ENCODE measurements around the gene POLR2M.

POLR2M gene

DNA sequence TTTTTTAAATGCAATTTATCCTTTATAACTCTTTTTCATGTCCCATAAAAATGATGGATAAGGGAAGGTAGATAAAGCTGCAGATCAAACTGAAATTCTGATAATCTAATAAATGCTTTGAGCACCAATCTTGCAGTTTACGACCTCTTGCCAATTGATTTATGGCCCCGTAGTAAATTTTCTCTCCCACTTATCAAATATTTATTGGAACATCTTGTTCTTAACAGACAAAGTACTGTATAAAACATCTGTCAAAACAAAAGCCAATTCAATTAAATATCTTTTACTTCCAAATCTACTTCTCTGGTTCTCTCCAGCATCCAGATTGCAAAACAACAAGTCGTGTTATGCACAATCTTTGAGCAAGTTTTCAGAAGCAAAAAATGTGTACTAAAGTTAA, 34.6 kb downstream of the POLR2M start:
- DNase-seq = no peak

DNA sequence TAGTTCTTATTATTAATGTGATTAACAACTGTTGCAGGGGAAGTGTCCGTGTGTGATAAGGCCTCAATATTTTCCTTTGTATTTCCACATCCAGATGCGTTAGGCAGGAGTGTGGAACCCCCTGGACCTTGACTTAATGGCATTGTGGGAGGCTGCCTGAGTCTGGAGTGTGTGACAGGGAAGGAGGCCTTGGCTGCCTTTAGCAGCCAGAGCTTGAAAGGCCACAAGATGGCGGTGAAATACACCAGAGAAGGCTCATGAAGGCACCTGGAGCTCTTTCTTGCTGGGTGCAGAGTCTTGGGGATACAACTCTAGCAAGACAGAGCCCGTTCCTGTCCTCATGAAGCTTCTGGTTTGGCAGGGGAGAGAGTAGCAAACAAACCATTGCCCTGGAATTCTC, 36.9 kb downstream of the POLR2M start:
- no peak for DNase-seq

DNA sequence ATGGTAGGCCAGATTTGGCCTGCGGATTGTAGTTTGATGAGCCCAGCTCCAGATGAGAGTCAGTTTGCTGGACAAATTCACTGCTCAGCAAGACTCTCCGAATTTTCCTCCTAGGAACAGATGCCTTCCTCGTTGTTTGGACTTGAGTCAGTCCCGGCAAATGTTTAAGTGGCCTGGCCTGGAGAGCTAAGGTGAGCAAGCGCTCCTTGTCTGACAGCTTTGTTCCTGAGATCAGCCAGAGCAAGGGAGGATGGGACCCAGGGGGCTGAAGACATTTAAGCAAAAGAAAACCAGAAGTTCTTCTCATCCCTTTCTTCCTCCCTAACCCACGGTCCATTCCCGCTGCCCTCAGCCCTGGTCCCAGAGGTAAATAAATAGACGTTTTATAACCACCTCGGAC, 40.3 kb downstream of the POLR2M start:
- DNase-seq = no peak

DNA sequence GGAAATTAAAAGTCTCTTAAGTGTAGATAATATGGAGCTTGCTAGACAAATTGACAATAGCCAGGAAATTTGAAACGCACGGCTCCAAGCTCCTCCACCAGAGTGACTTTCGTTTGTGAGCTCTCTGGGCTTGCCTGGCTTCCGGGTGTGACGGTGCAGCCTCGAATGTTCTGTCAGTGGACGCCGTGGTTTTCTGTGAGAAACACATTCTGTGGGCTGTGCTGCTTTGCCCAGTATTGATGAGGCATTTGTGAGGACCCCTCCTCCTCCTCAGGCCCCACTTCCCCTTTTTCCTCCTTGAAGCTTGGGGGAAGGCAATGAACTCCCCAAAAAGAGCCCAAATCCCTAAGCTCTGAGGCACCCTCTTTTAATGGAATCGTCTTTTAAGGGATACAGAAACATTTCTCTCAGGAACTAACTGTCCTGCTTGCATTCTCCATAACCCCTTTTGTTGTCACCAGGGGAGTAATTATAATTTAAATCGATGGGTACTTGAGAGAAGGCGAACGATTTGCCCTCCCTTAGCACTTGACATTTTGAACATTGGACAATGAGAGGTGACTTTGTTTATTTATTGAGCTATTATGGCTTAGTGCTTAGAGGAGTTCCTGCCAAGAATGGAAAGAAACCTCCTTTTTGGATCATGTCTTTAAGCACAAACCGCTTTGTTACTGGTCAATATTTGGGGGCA, 40.8 kb downstream of the POLR2M start:
- DNase-seq = peak; percentile 32

DNA sequence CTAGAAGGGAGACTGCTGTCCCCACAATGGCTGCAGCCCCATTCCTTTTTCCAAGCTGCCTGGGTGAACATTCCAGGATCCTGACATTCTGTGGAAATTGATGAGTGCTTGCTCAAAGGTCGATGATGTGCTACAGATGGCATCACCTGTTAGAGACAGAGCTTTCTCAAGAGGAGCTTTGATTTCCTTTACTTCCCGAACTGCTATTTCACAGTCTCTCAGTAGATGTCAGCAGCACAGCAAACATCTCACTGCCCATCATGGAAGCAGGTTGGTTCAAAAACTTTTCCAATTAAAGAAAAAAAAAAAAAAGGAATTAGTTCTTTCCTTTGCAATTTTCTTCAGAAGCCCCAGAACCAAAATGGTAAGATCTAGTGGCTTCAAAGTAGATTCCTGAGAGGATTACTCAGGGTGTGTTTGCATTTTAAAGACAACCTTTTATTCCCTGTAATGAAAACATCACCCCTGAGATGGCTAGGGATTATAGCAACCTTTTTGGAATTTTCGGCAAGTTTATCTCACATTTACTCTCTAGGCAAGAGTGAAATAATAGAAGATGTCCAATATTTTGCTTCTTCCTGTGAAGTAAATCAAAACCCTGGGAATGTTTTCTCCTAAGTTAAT, 44.8 kb downstream of the POLR2M start:
- DNase-seq = no peak

GRCh38 chr15:57752436-57752835, 45.9 kb downstream of the POLR2M start:
- DNase-seq = no peak

GRCh38 chr15:57752840-57753239, 46.3 kb downstream of the POLR2M start:
- DNase-seq = no peak

GRCh38 chr15:57756466-57756865, 50.0 kb downstream of the POLR2M start:
- DNase-seq = no peak

DNA sequence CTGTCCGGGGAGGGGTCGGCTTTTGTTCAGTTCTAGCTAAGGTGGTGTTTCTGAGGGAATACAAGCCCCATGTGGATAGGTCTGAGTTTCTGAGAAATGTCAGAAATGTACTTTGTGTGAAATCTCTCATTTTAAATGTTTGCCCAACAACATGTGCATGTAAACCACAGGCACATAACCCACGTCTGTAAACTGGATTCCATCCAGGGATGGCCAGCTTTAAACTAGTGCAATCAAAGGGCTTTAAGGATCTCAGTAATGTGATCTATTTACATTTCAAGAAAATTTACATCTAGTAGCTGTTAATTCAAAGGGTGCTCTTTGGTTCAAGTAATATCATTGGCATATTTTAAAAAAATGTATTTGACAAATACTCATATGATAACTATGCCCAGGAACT, 52.0 kb downstream of the POLR2M start:
- peak; percentile 32 for DNase-seq

DNA sequence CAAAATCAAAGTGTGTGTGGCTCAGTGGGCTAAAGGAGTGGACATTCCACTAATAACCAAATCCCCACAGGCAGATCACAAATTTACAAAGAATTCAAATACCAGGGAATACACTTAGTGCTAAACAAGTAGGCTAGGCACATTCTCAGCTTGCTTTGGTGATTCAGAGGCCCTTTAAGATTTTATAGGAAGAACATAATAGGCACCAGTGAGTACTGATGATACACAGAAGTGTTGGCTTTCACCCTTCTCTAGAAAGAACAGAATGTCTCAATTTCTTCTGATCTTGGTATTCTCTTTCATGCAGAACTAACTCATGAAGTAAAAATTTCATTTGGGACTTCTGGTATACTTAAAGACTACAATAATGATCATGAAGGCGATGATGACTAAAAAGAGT, 55.0 kb downstream of the POLR2M start:
- no peak for DNase-seq

GRCh38 chr15:57762302-57762701, 55.8 kb downstream of the POLR2M start:
- DNase-seq = no peak

DNA sequence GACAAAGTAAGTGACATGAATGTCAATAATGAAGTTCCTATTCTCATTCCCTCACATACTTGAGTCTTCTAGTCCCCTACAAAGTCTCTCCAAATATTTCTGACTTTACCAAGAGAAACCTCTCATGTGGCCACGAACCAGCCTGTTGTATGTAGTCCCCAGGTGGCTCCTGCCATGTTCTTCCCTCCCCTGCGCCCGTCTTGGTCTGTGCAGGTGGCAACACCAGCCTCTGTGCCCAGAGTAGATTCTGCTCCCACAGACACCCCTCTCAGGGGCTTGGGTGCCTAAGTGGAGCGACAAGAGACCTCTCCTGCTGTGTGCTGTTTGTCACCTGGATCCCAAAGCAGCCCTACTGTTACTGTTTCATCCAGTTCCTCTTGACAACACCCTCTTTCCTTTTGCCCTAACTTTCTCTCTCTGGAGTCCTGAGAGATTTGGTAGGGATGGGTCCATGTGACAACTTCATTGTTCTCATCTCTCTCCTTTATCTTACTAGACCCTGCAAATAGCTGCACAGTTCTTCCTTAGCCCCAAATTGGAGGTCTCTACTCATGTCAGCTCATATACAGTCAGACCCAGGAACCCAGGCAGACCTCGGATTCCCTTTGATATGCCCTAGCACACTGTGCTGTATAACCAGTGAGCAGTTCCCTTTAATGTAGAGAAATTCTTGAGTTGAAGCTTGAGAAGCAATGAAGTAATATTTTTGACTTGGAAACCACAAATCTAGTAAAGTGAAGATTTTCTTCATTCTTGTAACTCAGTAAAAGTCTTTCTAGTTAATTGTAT, 56.9 kb downstream of the POLR2M start:
- DNase-seq = no peak

Measured in NCI-H2029 (cell line).